ENCODE results near the gene CROCC2.

GRCh38 chr2:240968731-240969624 is 62.8 kb downstream of the CROCC2 start:
- TF ChIP-seq CTCF (IDR thresholded peaks at IDR 0.05 in 4 of 5, conservative IDR thresholded peaks at IDR 0.05 in 1 of 5) (no peak), POLR2A (IDR thresholded peaks at IDR 0.05) (no peak)
